K562 (cell line): ENCODE measurements around the gene RPL36AL. TPM values are rescaled to one million over a fixed set of nuclear protein-coding genes. Genes with fewer than 3 reads are reported as not detected.

ENCODE experiments used
- CREBBP ChIP-seq: IDR thresholded peaks from one replicate; pipeline ENCODE4 v1.6.1; 2012; ENCODE audit warnings: low read depth, mild to moderate bottlenecking, control low read depth, inconsistent platforms, low read length
- EP300 ChIP-seq: IDR thresholded peaks from 2 replicates; pipeline ENCODE4 v1.6.1; 2012; ENCODE audit warnings: low read length, improper control_type of control experiment
- IRF2 ChIP-seq: sonication (generic); formaldehyde crosslinking; IDR thresholded peaks from 2 replicates; pipeline ENCODE4 v1.8.1; 2022; ENCODE audit warnings: mild to moderate bottlenecking, missing genetic modification reagents
- LCOR ChIP-seq: sonication (generic); formaldehyde crosslinking; IDR thresholded peaks from 2 replicates; pipeline ENCODE4 v1.8.0; 2022; ENCODE audit warnings: mild to moderate bottlenecking, missing genetic modification reagents
- MAZ ChIP-seq, 2 experiments: fragments of 450-650 bp in 1 of 2; sonication (generic) in 1 of 2; formaldehyde crosslinking; IDR thresholded peaks in 1 of 2; conservative IDR thresholded peaks in 1 of 2; 2 replicates each; pipeline versions ENCODE4 v1.4.0 to v1.5.0; 2020; ENCODE audit warnings: mild to moderate bottlenecking in 1 of 2, missing genetic modification reagents in 1 of 2
- MCM3 ChIP-seq: fragments of 450-650 bp; IDR thresholded peaks from 2 replicates; pipeline ENCODE4 v1.6.1; 2016
- MTA3 ChIP-seq: fragments of 450-650 bp; formaldehyde crosslinking; IDR thresholded peaks from 2 replicates; pipeline ENCODE4 v1.6.1; 2017; ENCODE audit warnings: mild to moderate bottlenecking, borderline replicate concordance
- RBM39 ChIP-seq: fragments of 200-400 bp; formaldehyde crosslinking; optimal IDR thresholded peaks from 2 replicates; pipeline ENCODE3; 2018; ENCODE audit warnings: low read depth, low read length
- THRAP3 ChIP-seq: fragments of 450-650 bp; IDR thresholded peaks from 2 replicates; pipeline ENCODE4 v1.6.1; 2016; ENCODE audit warnings: mild to moderate bottlenecking, inconsistent platforms, borderline replicate concordance
- ZNF764 ChIP-seq: fragments of 250-450 bp; sonication (Bioruptor Pico); IDR thresholded peaks from 2 replicates; pipeline ENCODE4 v1.4.0; 2020; ENCODE audit warnings: low read depth, mild to moderate bottlenecking, moderate library complexity
- polyA plus RNA-seq, 8 experiments: library from polyadenylated mRNA; depleted of rRNA in 4 of 8; stranded (reverse) in 5 of 8; unstranded in 3 of 8; fragments of >200 nt; fragmentation: Nextera tagmentation in 2 of 8; fragmentation: Illumina TruSeq in 1 of 8; extraction: Ambion mirVana in 2 of 8; extraction: Trizol in 1 of 8; gene quantifications; 2 replicates each; pipeline versions ENCODE4 v1.2.1 to v1.2.3, GENCODE V29; 2011 to 2014; ENCODE audit warnings: inconsistent platforms in 1 of 8, missing spikeins in 1 of 8
- total RNA-seq, 7 experiments: library from RNA; depleted of rRNA in 6 of 7; stranded (reverse); fragments of >200 nt in 6 of 7; fragmentation: Illumina TruSeq in 2 of 7; extraction: Trizol in 2 of 7; gene quantifications; 2 replicates each; pipeline versions ENCODE4 v1.2.1 to v1.2.3, GENCODE V29; 2011 to 2021; ENCODE audit warnings: low replicate concordance in 1 of 7
- TF ChIP-seq, protein P1 (sequence below): fragments of 450-650 bp; IDR thresholded peaks from 2 replicates; pipeline ENCODE4 v1.7.1; 2018; ENCODE audit warnings: mild to moderate bottlenecking, low read depth; ENCODE audit not compliant: partially characterized antibody
- TF ChIP-seq, protein P2 (sequence below): fragments of 250-450 bp; sonication (Bioruptor Pico); IDR thresholded peaks from 2 replicates; pipeline ENCODE4 v1.8.0; 2021; ENCODE audit warnings: moderate library complexity, mild to moderate bottlenecking, inconsistent platforms
- TF ChIP-seq, protein P3 (sequence below): fragments of 450-650 bp; formaldehyde crosslinking; conservative IDR thresholded peaks from 2 replicates; pipeline ENCODE4 v1.4.0; 2022; ENCODE audit warnings: mild to moderate bottlenecking, missing genetic modification characterization
- TF ChIP-seq, protein P4 (sequence below), 2 experiments: fragments of 450-650 bp; IDR thresholded peaks; 2 replicates each; pipeline ENCODE4 v1.6.1; 2016
- TF ChIP-seq, protein P5 (sequence below): fragments of 150-350 bp; IDR thresholded peaks from 2 replicates; pipeline ENCODE4 v1.6.1; 2014; ENCODE audit warnings: low read depth, mild to moderate bottlenecking, low read length, borderline replicate concordance

RPL36AL gene
- total and polyA plus RNA-seq, 9 of the 15 experiments (the other 6 are each of a cell fraction or from before 2014, with no cell fraction given): 146 to 674 (median 360) TPM

DNA sequence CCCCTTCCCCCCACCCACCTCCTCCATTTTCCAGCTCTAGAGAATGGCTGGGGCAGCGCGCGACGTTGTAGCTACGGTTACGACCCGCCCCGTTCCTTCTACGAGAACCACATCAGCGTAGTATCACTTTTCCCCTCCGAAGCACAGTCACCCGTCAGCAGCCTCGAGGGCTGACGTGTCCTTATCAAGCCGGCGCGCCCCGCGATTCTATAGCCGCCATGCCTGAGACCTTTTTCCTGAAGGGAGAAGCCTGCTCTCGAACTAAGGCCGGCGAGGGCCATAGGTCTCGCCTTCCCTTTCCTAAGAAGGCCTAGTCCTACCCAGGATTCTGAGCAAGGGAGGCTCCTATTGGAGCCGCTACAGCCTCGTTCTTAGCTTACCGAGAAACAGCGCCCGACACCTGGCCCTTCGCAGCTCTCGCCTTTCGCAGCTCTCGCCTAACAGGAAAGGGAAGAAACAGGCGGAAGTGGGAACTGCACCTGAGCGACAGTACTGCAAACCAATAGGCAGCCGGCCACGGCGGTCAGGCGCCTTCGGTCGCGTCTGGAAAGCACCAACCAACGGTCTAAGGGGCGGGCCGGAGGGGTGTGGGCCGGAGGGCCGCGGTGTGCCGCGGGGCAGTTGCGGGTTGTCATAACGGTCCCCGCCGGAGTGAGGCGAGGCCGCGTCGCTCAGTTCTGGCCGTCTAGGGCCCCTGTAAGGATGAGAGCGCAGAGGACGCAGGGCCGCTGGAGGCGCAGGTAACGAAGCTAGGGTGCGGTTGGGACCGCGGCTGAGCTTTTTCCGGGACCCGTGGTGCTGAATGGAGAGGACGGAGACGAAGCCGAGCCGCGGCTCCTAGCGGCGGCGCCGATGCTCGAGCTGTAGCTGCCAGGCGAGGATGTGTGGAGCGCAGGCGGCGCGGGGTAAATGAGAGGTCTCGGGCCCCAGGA lies at the start of gene RPL36AL, which contains the start of gene MGAT2 (continued):
- TF ChIP-seq MAZ (CRISPR knock-in tag; conservative IDR thresholded peaks at IDR 0.05 in 1 of 2, IDR thresholded peaks at IDR 0.05 in 1 of 2): peak; percentile 40 to 41; a peak in 2 of 4 replicates
- no peak for TF ChIP-seq MCM3
- no peak for TF ChIP-seq MTA3
- TF ChIP-seq IRF2 (CRISPR knock-in tag): no peak
- no peak for TF ChIP-seq THRAP3
- TF ChIP-seq ZNF764 (CRISPR knock-in tag): no peak
- TF ChIP-seq CREBBP: no peak
- TF ChIP-seq, protein P1, sequence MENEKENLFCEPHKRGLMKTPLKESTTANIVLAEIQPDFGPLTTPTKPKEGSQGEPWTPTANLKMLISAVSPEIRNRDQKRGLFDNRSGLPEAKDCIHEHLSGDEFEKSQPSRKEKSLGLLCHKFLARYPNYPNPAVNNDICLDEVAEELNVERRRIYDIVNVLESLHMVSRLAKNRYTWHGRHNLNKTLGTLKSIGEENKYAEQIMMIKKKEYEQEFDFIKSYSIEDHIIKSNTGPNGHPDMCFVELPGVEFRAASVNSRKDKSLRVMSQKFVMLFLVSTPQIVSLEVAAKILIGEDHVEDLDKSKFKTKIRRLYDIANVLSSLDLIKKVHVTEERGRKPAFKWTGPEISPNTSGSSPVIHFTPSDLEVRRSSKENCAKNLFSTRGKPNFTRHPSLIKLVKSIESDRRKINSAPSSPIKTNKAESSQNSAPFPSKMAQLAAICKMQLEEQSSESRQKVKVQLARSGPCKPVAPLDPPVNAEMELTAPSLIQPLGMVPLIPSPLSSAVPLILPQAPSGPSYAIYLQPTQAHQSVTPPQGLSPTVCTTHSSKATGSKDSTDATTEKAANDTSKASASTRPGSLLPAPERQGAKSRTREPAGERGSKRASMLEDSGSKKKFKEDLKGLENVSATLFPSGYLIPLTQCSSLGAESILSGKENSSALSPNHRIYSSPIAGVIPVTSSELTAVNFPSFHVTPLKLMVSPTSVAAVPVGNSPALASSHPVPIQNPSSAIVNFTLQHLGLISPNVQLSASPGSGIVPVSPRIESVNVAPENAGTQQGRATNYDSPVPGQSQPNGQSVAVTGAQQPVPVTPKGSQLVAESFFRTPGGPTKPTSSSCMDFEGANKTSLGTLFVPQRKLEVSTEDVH: peak; percentile 31
- TF ChIP-seq, protein P2, sequence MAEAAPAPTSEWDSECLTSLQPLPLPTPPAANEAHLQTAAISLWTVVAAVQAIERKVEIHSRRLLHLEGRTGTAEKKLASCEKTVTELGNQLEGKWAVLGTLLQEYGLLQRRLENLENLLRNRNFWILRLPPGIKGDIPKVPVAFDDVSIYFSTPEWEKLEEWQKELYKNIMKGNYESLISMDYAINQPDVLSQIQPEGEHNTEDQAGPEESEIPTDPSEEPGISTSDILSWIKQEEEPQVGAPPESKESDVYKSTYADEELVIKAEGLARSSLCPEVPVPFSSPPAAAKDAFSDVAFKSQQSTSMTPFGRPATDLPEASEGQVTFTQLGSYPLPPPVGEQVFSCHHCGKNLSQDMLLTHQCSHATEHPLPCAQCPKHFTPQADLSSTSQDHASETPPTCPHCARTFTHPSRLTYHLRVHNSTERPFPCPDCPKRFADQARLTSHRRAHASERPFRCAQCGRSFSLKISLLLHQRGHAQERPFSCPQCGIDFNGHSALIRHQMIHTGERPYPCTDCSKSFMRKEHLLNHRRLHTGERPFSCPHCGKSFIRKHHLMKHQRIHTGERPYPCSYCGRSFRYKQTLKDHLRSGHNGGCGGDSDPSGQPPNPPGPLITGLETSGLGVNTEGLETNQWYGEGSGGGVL (CRISPR knock-in tag): no peak
- no peak for TF ChIP-seq RBM39
- TF ChIP-seq, protein P3, sequence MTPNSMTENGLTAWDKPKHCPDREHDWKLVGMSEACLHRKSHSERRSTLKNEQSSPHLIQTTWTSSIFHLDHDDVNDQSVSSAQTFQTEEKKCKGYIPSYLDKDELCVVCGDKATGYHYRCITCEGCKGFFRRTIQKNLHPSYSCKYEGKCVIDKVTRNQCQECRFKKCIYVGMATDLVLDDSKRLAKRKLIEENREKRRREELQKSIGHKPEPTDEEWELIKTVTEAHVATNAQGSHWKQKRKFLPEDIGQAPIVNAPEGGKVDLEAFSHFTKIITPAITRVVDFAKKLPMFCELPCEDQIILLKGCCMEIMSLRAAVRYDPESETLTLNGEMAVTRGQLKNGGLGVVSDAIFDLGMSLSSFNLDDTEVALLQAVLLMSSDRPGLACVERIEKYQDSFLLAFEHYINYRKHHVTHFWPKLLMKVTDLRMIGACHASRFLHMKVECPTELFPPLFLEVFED: no peak
- TF ChIP-seq, protein P4, sequence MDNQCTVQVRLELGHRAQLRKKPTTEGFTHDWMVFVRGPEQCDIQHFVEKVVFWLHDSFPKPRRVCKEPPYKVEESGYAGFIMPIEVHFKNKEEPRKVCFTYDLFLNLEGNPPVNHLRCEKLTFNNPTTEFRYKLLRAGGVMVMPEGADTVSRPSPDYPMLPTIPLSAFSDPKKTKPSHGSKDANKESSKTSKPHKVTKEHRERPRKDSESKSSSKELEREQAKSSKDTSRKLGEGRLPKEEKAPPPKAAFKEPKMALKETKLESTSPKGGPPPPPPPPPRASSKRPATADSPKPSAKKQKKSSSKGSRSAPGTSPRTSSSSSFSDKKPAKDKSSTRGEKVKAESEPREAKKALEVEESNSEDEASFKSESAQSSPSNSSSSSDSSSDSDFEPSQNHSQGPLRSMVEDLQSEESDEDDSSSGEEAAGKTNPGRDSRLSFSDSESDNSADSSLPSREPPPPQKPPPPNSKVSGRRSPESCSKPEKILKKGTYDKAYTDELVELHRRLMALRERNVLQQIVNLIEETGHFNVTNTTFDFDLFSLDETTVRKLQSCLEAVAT (IDR thresholded peaks at IDR 0.05): peak in 1 of 2 experiments; percentile 65; a peak in 2 of 4 replicates
- TF ChIP-seq EP300: peak; percentile 26
- TF ChIP-seq LCOR: no peak
- TF ChIP-seq, protein P5, sequence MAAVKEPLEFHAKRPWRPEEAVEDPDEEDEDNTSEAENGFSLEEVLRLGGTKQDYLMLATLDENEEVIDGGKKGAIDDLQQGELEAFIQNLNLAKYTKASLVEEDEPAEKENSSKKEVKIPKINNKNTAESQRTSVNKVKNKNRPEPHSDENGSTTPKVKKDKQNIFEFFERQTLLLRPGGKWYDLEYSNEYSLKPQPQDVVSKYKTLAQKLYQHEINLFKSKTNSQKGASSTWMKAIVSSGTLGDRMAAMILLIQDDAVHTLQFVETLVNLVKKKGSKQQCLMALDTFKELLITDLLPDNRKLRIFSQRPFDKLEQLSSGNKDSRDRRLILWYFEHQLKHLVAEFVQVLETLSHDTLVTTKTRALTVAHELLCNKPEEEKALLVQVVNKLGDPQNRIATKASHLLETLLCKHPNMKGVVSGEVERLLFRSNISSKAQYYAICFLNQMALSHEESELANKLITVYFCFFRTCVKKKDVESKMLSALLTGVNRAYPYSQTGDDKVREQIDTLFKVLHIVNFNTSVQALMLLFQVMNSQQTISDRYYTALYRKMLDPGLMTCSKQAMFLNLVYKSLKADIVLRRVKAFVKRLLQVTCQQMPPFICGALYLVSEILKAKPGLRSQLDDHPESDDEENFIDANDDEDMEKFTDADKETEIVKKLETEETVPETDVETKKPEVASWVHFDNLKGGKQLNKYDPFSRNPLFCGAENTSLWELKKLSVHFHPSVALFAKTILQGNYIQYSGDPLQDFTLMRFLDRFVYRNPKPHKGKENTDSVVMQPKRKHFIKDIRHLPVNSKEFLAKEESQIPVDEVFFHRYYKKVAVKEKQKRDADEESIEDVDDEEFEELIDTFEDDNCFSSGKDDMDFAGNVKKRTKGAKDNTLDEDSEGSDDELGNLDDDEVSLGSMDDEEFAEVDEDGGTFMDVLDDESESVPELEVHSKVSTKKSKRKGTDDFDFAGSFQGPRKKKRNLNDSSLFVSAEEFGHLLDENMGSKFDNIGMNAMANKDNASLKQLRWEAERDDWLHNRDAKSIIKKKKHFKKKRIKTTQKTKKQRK: no peak
